NCI-H1105 treated with DMSO at 0.1 percent for 48 hours (cell line): ENCODE results near the gene CD82.

Source experiments
- DNase-seq: peaks from one replicate; lab custom pipeline; 2025; lab: John Stamatoyannopoulos, UW

CD82 gene

DNA sequence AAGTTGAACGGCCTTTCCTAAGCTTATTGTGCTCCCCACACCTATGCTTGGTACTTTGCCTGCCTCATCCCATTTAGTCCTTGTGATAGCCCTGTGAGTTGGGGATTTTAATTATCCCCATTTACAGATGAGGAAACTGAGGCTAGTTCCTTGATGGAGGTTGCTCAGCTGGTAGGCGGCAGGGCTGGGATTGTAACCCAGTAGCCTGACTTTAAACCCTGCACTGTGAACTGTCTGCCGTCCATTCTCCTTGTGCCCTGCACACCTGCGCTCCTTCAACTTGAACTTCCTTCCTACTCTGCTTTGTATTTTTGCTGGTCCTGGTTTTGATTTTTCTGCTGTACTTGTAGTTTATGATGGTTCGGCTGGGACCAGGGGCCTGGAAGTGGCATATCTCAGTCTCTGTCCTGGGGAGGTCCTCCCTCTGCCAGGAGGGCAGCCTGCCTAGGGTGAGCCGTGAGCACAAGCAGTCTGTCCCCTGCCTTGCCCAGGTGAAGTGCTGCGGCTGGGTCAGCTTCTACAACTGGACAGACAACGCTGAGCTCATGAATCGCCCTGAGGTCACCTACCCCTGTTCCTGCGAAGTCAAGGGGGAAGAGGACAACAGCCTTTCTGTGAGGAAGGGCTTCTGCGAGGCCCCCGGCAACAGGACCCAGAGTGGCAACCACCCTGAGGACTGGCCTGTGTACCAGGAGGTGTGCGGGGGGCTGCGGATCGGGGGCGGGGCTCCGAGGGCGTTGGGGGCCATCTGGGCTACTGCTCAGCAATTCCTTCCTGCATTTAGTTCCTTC lies 52.4 kb downstream of the CD82 start:
- no peak for DNase-seq

DNA sequence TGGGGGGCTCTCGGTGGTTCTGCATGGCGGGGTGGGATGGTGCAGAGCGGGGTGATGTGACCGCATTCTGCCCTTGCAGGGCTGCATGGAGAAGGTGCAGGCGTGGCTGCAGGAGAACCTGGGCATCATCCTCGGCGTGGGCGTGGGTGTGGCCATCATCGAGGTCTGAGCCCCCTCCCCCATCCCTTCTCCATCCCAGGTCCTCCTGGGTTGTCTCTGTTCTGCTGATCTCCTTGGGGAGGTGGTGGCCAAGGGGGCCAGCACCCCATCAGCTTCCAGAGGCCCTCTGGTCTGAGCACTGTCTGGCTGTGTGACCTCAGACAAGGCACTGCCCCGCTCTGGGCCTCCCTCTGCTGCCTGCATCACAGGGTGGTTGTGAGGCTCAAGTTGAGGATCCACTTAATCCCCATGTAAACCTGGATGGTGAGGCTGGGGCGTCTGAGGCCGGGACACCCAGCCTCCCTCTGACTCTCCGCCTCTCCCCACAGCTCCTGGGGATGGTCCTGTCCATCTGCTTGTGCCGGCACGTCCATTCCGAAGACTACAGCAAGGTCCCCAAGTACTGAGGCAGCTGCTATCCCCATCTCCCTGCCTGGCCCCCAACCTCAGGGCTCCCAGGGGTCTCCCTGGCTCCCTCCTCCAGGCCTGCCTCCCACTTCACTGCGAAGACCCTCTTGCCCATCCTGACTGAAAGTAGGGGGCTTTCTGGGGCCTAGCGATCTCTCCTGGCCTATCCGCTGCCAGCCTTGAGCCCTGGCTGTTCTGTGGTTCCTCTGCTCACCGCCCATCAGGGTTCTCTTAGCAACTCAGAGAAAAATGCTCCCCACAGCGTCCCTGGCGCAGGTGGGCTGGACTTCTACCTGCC lies 53.3 kb downstream of the CD82 start:
- DNase-seq: no peak

DNA sequence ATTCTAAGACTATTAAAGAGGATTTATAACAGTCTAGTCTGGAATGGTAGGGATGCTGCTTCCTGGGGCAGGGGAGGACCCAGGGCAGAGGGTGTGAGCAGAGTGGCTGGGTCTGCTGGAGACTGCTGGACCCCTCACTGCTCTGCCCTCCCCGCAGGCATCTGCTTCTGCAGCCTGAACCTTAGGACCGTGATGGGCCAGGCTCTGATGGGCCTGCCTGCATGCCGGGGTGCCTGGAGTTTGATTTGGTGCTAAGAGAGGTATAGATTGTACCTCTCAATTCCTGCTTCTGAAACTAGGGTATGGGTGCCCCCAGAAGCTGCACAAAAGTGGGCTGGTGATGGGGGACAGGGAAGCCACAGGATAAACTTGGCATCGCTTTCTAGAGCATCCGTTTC lies 54.9 kb downstream of the CD82 start:
- DNase-seq: no peak

DNA sequence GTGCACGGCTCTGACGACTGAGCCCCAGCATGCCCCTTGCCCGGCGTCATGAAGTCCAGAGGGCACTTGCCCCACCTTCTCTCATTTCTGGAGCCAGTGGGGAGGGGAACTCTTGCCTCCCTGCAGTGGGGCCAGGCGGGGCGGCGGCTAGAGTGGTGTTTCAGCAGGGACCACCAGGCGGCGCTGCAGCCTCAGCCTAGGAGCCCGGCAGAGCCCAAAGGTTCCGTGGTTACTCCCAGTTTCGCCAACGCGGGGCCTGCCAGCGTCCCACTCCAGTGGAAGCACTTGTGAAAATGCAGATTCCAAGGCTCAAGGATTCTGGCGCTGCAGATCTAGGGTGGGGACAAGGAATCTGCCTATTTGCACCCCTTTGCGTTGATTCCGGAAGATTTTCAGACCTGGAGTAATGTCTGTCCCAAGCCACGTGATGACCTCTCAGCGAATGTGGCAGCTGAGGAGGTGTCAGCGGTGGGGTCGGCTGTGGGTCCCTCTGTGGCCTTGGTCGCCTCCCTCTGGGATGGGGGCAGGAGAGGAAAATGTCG lies 55.7 kb downstream of the CD82 start:
- DNase-seq: peak; percentile 63

DNA sequence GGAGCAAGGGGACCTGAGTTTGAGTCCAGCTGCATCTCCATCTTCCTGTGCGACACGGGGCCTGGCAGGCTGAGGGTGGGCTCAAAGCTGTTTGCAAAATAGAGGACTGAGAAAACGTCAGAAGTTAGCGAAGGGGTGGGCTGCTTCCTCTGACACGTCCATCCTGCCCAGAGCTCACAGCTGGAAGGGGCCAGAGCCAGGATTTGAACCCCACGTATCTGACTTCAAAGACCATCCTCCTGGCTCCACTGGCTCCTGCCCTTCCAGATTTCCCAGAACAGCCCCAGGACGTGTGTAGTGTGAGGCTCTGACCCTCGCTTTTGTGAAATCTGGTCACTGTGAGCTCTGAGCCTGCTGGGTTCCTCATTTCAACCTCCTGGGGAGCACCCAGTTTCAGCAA lies 56.3 kb downstream of the CD82 start:
- DNase-seq: no peak

DNA sequence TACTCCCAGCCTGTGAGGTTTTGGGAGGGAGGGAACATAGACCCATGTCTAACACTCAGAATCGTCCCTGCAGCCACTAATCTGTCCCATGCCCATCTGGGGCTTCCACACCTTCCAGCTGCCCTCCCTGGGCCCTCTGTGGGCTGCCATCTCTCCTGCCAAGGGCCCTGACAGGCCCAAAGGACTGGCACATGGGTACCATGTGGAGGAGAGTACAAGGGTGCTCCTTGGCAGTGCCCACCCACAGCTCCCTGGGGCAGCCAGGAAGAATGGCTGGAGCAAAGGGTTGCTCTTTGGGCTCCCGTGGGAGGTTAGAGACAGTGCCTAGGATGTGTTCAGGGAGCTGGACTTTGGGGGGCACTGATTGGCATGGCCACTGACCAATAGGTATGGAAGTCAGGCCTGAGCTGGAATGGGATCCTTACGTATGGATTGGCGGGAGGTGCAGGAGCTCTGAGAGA lies 56.8 kb downstream of the CD82 start:
- no peak for DNase-seq

DNA sequence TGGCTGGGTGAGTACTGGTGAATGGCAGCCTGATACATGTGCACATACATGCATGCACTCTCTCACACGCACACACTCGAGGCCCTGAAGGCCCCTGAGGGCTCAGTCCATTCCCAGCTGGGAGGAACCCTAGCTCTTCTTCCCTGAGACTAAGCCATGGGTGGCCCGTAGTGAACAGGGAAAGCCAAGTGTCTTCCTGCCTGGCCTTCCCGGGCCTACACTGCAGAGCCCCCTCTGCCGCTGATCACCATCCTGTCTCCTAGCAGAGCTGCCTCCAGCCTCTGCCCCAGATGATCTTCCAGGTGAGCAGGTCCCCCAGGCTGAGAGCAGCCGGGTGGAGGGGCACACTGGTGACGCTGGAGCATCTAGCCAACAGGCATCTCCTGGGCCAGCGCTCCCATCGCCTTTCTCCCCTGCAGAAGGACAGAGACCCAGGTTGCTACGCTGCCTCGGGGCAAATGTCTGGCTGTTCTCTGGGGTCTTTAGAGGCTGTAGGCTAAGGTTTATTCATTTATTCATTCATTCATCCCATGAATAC lies 57.3 kb downstream of the CD82 start:
- no peak for DNase-seq

DNA sequence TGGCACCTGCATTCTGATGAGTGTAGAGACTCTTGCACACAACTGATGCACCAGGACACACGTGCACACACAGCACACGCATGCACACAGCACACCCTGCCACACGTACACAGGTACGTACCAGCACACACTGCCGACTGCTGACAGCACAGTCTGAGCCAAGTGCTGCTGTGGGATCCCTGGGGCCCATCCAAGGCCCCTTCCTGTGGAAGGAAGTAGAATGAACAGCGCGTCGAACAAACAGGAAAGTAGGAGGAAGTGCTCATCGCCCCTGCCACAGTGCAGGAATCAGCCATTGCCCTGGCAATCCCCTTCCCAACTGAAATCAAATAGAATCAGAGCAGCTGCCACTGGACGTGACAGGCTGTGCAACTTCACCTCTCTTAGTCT lies 57.9 kb downstream of the CD82 start:
- DNase-seq: no peak

DNA sequence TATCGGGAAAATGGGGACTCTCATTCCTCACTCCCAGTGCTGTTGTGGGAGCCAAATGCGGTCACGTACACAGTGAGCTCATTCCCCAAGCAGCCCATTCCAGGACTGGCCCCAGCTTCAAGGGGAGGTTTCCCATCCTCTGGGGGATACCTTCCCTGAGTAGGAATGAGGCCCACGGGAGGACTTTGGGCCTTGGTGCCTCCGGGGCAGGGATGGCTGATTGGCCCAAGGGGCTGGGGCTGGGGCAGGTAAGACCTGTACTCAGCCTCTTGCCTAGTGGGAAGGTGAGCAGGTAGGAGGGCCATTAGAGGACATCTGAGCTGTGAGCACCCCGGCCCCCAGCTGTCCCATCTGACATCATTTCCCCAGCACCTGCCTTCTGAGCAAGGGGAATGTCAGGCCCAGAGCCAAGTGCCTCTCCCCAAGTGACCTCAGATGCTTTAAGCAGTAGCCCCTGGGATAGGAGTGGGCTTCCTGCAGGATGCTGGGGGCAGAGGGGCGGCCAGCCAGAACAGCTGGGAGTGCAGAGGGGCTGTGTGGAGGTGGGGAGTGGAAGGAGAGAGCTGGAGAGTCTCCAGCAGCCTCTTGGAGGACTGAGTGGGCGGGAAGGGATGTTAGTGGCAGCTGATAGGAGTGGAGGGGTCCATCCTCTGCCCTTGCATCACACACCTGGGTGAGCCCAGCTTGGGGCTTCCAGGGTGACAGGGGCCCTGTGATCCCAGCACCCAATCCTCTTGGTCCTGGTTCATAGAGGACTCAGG lies 58.4 kb downstream of the CD82 start:
- peak; percentile 19 for DNase-seq

DNA sequence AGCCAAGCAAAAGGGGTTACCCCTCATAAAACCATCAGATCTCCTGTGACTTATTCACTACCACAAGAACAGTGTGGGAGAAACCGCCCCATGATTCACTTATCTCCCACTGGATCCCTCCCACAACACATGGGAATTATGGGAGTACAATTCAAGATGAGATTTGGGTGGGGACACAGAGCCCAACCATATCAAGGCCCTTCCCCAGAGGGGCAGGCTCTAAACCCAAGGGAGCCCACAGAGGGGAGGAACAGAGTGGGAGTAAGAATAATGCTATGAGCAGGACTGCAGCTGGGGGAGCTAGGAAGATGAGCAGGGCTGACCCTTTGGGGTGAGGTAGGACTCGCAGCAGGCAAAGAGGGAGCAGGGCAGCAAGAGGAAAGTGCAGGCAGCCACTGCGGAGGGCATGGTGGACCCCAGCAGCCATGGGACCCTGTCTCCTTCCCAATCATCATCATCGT lies 59.3 kb downstream of the CD82 start:
- no peak for DNase-seq

DNA sequence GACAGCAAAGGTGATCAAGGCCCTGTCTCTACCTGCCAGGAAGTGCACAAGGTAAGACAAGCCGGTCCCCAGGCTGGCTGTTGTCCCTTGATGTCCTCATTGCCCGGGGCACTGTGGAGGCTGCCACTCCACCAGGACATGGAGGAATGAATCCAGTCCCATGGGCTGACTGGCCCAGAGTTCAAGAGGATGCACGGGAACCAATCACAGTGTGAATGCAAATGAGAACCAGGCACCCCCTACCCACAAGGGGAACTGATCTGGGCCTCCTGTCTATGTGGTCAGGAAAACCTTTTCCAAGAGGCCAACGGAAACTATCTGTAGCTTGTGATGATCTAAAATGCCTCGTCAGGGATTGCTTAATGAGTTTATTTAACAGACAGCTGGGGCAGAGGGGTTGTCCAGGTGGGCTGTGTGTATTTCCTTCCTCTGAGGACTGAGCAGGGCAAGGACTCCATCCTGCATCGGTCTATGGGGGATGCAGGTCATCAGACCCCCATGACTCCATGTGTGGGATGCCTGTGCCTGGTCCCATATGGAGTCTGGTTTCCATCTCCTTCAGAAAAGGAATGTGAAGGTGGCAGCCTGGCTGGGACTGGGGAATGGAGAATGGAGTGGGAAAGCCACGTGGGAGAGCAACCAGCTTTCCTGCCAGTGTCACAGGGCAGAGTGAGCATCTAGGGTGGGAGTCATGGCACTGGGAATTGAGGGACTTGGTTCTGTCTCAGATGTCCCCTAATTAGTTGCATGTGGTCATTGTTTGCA lies 60.5 kb downstream of the CD82 start:
- no peak for DNase-seq

DNA sequence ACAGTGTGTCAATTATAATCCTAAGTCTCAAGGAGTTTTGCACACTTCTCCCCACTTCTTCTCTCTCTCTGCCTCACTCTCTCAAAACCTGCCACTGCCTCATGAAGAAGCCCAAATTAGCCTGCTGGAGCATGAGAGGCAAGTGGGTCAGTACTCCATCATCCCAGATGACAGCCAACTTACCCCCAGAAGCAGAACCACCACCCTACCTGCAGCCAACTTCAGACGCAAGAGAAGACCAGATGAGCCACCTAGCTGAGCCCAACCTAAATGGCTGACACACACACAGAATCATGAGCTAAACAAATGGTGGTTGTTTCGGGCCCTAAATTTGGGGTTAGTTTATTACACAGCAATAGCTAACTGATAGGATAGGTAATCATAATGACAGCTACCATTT lies 61.2 kb downstream of the CD82 start:
- no peak for DNase-seq

DNA sequence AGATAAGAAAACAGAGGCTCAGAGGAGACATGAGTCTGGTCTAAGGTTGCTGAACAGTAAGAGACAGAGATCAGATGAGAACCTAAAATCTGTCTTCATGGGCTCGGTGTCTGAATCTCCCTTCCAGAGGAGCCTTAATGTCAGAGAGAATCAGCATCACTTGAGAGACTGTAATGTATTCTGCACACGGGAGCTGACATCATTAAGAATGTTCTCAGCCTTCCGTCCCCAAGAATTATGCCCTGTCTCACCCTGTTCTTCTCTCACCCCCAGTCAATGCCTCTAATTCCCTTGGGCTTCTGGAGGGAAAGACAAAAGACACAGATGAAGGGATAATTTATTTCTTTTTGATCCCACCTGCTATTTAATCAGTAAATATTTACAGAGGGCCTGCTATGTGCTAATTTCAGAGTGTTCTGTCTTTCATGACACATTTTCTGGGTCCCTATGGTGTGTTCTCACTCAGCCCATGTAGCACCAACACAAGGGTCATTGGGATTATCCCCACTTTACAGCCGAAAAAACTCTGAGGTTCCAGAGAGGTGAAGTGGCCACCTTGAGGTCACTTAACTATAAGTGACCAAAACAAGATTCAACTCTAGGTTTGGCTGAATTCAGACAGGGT lies 61.8 kb downstream of the CD82 start:
- peak; percentile 79 for DNase-seq

DNA sequence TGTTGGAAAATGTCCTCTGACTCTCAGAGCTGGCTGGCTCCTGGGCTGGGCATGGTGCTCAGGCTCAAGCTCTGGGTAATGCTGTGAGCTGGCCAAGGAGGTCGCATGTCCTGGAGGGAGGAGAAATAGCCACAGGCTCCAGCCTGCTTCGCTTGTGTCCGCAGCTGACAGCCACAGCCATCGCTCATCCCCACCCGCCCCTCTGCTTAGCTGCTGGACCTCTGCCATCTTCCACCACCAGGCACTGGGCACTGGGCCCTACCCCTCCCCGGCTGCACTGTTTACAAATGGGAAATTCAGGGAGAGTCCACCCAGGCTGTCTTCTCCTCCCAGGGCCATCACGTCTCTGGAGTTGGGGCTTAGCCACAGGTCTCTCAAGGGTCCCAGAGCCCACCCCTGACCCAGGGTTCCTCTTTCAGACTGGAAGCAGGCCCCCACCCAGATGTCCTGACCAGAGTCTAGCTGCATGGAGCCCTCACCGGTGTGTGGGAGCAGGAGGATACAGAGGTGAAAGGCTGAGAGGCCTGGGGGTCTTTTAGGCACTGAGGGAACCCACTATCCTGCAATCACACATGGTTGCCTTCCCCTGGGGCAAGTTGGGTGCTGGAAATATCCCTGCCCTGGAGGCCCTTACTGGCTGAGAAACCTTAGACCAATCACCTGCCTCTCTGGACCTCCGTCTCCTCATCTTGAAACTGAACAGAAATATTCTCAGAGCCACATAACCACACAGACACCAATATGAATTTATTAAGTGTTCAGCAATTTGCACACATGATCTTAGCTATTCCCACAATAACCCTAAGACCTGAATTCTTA lies 62.7 kb downstream of the CD82 start:
- DNase-seq: peak; percentile 72

DNA sequence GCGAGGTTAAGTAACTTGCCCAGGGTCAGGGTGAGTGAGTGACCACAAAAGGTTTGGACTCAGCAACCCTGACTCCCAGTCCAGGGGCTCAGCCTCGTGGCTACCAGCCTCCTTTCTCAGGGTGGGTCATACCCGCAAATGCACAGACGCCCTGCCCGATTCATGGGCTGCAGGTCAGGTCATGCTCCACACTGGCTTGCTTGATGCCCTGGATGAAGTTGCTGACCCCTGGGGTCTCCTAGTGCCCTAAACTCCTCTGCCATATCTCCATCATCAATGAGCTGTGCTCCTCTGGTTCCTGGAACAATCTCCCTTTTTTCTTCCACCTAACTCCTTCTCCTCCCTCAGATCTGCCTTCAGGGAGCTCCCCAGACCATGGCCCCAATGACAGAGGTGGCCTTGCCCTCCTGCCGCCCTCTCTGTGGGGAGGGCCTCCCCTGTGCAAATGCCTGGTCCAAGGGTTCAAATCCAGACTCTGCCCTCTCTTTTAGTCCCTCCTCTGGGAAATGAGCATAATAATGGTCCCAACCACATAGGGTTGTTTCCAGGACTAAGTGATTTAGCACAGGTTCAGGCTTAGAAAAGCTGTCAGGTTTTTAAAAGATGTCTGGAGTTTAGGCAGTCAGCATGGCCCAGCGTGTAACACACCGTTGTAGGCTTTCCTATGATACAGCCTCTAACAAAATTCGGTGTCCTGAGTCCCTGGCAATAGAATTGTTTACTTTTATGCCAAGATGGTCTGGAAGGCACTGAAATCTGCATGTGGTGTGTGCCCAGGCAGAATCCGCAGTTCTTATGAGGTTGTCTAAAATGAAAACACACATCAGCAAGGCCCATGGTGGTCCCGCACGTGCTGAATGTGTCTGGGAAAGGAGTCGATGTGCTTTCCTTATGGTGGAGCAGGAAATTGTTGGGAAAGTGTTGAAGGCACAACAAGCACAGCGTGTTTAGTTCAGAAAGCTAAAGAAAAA lies 63.6 kb downstream of the CD82 start:
- DNase-seq: no peak

DNA sequence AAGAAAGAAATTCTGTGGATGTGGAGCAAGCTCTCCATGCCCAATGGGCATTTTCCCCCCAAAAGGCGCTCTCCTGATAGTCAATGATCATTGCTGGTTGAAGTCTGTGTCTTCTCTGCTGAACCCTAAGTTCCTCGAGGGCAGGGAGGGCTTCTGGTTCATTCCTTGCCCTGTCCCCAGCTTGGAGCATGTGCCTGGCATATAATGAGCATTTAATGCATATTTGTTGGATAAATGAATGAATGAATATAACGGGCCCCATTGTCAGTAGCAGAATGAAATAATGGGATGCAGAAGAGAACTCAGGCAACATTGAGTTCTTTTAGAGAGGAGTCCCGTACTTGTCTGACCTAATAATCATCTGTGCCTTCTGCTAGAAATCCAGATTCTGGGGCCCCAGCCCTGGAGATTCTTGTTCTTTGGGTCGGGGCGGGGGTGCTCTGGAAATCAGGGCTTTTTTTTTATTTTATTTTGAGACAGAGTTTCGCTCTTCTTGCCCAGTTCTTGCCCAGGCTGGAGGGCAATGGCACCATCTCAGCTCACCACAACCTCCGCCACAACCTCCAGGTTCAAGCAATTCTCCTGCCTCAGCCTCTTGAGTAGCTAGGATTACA lies 64.4 kb downstream of the CD82 start:
- DNase-seq: no peak

DNA sequence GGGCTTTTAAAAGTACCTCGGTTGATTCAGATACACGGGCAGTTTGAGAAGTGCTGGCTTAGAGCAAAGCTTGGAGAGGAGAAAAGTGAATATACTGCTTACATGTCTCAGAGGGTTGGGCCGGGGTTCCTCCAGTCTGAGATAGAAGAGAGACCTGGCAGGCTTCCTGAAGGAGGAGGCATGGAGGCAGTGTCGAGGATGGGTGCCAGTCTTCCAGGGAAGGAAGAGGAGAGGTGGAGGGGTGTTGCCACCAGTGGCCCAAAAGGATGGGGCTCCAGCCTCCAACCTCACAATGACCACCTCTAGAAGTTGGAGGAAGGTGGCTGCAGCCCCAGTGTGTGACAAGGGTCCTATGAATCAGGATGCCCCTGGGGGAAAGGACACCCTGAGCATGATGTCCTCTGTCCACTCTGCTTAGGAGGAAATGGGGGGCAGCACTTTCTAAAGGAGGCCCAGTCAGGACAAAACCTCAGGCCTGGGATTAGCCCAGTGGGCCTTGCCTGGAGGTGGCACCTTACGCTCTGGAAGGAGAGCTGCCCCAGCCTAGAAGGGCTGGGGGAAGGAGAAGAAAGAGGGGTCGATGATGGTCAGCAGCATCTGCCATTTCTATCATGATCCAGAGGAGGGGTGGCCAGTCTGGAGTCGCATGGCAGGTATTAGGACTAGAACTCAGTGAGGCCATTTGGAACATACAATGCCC lies 65.2 kb downstream of the CD82 start:
- no peak for DNase-seq
